ENCODE results near the gene DNPEP.

Gene DNPEP

DNA sequence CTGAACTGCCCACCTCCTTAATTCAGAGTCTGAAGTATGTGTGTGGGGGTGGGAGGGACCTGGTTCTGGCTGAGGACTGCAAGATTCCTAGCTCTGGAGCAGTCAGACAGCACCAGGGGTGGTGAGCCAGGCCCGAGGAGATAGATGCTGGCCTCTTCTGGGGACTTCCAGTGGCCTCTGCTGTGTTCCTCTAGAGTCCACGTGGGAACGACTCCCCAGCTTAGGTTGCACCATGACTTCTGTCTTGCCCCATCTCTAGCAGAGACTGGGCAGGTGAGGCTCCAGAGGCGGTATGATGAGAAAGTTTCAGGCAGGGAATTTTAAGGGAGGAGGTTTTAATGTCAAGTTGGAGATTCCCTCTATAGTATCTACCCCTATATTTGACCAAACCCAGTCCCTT lies 33.1 kb downstream of the DNPEP start:
- H3K9ac ChIP-seq (ENCODE audit: low read length) = no peak overlapping the region
- H2AK5ac ChIP-seq (ENCODE audit: low read length) = no peak overlapping the region
- peaks cover 17% of the 10 kb centered on the region for H3K27me3 ChIP-seq (ENCODE audit: insufficient read depth, low read length)
- no peaks in the 10 kb centered on the region for H3K9me3 ChIP-seq (ENCODE audit: insufficient read depth, low read depth, low read length)
- H3K4me2 ChIP-seq (ENCODE audit: low read length) = no peak overlapping the region
- no peak for DNase-seq
- peaks cover 0 to 9% of the 10 kb centered on the region in 2 experiments for H3K4me1 ChIP-seq (ENCODE audit: control insufficient read depth in 1 of 2, insufficient read depth in 2 of 2, low read length in 2 of 2)
- no peak overlapping the region for H3K18ac ChIP-seq (ENCODE audit: low read length)
- H4K91ac ChIP-seq (ENCODE audit: low read depth, low read length) = no peak overlapping the region
- no CpG with 5 or more reads among the region's 4 CpGs for WGBS (ENCODE audit: extremely low coverage, insufficient coverage, insufficient read length)
- H2BK120ac ChIP-seq (ENCODE audit: insufficient read depth, low read length, poor library complexity) = no peak overlapping the region
- H3K23ac ChIP-seq (ENCODE audit: low read length) = no peak overlapping the region
- H3K4me3 ChIP-seq (ENCODE audit: low read depth, low read length) = no peak overlapping the region
- no peak overlapping the region for H4K8ac ChIP-seq (ENCODE audit: low read depth, low read length)
- no peak overlapping the region for H3K14ac ChIP-seq (ENCODE audit: low read length)
- H3K27ac ChIP-seq (ENCODE audit: low read depth, low read length) = no peak overlapping the region
- no peak overlapping the region for H2AFZ ChIP-seq (ENCODE audit: insufficient read depth, low read length, poor library complexity)
- no peaks in the 10 kb centered on the region for H3K79me2 ChIP-seq (ENCODE audit: control insufficient read depth, insufficient read depth, low read length, poor library complexity)
- H4K12ac ChIP-seq (ENCODE audit: low read depth, low read length) = no peak overlapping the region
- no peaks in the 10 kb centered on the region for H3K79me1 ChIP-seq (ENCODE audit: low read length)
- no peaks in the 10 kb centered on the region for H3K36me3 ChIP-seq (ENCODE audit: control insufficient read depth in 1 of 2, insufficient read depth in 2 of 2, low read length in 2 of 2)
- H3K4ac ChIP-seq (ENCODE audit: low read depth, low read length) = no peak overlapping the region
- H2BK12ac ChIP-seq (ENCODE audit: low read length) = no peak overlapping the region
- H2BK5ac ChIP-seq (ENCODE audit: low read depth, low read length, poor library complexity) = no peak overlapping the region

DNA sequence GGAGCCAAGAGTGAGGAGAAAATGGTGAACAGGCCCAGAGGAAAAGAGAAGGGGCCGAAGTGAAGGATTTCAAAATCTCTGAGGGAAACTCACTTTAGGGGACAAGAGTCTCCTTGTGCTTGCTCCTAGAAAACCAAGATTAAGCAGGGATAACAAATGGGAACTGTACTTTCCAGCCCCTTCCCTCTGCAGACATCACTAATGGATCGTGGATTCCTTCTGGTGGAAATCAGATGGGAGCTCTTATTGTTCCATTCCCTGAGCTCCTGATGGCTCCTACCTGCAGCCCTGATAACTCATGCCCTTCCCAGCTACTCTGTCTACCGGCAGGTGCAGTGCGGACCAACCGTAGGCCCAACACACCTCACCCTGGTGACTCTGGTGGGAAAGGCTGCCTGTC lies 34.6 kb downstream of the DNPEP start:
- Histone ChIP-seq H3K18ac (ENCODE audit: low read length) (no peak overlapping the region), H4K12ac (ENCODE audit: low read depth, low read length) (no peak overlapping the region), H2AFZ (ENCODE audit: insufficient read depth, low read length, poor library complexity) (no peak overlapping the region), H3K4me2 (ENCODE audit: low read length) (no peak overlapping the region), H3K27me3 (ENCODE audit: insufficient read depth, low read length) (peaks cover 3% of the 10 kb centered on the region), H3K4me1 (ENCODE audit: control insufficient read depth in 1 of 2, insufficient read depth in 2 of 2, low read length in 2 of 2) (peaks cover 0 to 6% of the 10 kb centered on the region in 2 experiments), H4K91ac (ENCODE audit: low read depth, low read length) (no peak overlapping the region), H3K14ac (ENCODE audit: low read length) (no peak overlapping the region), H3K4ac (ENCODE audit: low read depth, low read length) (no peak overlapping the region), H3K9me3 (ENCODE audit: insufficient read depth, low read depth, low read length) (no peaks in the 10 kb centered on the region), H3K36me3 (ENCODE audit: control insufficient read depth in 1 of 2, insufficient read depth in 2 of 2, low read length in 2 of 2) (no peaks in the 10 kb centered on the region), H3K23ac (ENCODE audit: low read length) (no peak overlapping the region), H2BK120ac (ENCODE audit: insufficient read depth, low read length, poor library complexity) (no peak overlapping the region), H3K79me2 (ENCODE audit: control insufficient read depth, insufficient read depth, low read length, poor library complexity) (no peaks in the 10 kb centered on the region), H3K79me1 (ENCODE audit: low read length) (no peaks in the 10 kb centered on the region), H3K4me3 (ENCODE audit: low read depth, low read length) (no peak overlapping the region), H2BK12ac (ENCODE audit: low read length) (no peak overlapping the region), H2BK5ac (ENCODE audit: low read depth, low read length, poor library complexity) (no peak overlapping the region), H2AK5ac (ENCODE audit: low read length) (no peak overlapping the region), H4K8ac (ENCODE audit: low read depth, low read length) (no peak overlapping the region), H3K9ac (ENCODE audit: low read length) (no peak overlapping the region), H3K27ac (ENCODE audit: low read depth, low read length) (no peak overlapping the region)
- WGBS (ENCODE audit: extremely low coverage, insufficient coverage, insufficient read length) = no CpG with 5 or more reads among the region's 5 CpGs
- DNase-seq = no peak

DNA sequence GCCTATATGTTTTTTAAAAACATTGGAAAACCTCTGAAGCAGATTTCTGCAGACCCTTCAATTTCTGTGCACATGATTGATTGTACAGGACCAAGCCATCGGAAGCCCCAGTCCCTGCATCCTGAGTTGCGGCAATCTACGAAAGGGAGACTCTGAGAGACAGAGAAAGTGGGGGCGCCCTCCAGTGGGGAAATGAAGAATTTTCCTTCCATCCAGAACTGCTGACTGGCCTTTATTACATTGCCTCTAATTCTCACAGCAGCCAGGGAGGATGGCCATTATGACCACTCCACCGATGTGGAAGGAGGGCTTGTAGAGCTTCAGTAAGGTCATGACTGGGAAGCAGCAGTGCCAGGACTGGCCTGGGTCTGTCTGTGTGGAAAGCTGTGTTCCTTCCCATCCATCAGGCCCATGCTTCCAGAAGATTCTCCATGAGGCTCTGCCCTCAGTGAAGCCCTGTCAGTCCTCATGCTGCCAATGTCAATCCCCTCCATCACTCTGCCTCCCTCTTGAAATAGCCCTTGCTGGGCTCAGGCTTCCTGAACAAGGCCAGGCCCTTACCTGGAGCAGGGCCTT lies 35.2 kb downstream of the DNPEP start:
- H2AK5ac ChIP-seq (ENCODE audit: low read length) = peak overlapping the region; percentile 35
- H2BK120ac ChIP-seq (ENCODE audit: insufficient read depth, low read length, poor library complexity) = no peak overlapping the region
- peaks cover 0 to 5% of the 10 kb centered on the region in 2 experiments for H3K4me1 ChIP-seq (ENCODE audit: control insufficient read depth in 1 of 2, insufficient read depth in 2 of 2, low read length in 2 of 2)
- no peak overlapping the region for H3K4me2 ChIP-seq (ENCODE audit: low read length)
- H3K79me2 ChIP-seq (ENCODE audit: control insufficient read depth, insufficient read depth, low read length, poor library complexity) = no peaks in the 10 kb centered on the region
- no peak overlapping the region for H3K14ac ChIP-seq (ENCODE audit: low read length)
- no peak overlapping the region for H3K4ac ChIP-seq (ENCODE audit: low read depth, low read length)
- H3K18ac ChIP-seq (ENCODE audit: low read length) = no peak overlapping the region
- H3K9ac ChIP-seq (ENCODE audit: low read length) = no peak overlapping the region
- no peaks in the 10 kb centered on the region for H3K36me3 ChIP-seq (ENCODE audit: control insufficient read depth in 1 of 2, insufficient read depth in 2 of 2, low read length in 2 of 2)
- H4K8ac ChIP-seq (ENCODE audit: low read depth, low read length) = no peak overlapping the region
- no peak overlapping the region for H4K12ac ChIP-seq (ENCODE audit: low read depth, low read length)
- H2AFZ ChIP-seq (ENCODE audit: insufficient read depth, low read length, poor library complexity) = no peak overlapping the region
- no peak overlapping the region for H3K27ac ChIP-seq (ENCODE audit: low read depth, low read length)
- H2BK12ac ChIP-seq (ENCODE audit: low read length) = no peak overlapping the region
- H4K91ac ChIP-seq (ENCODE audit: low read depth, low read length) = no peak overlapping the region
- H3K27me3 ChIP-seq (ENCODE audit: insufficient read depth, low read length) = no peaks in the 10 kb centered on the region
- H3K4me3 ChIP-seq (ENCODE audit: low read depth, low read length) = no peak overlapping the region
- WGBS (ENCODE audit: extremely low coverage, insufficient coverage, insufficient read length) = no CpG with 5 or more reads among the region's 5 CpGs
- H3K79me1 ChIP-seq (ENCODE audit: low read length) = no peaks in the 10 kb centered on the region
- no peak overlapping the region for H2BK5ac ChIP-seq (ENCODE audit: low read depth, low read length, poor library complexity)
- no peak overlapping the region for H3K23ac ChIP-seq (ENCODE audit: low read length)
- DNase-seq = peak; percentile 55 to 77
- no peaks in the 10 kb centered on the region for H3K9me3 ChIP-seq (ENCODE audit: insufficient read depth, low read depth, low read length)

DNA sequence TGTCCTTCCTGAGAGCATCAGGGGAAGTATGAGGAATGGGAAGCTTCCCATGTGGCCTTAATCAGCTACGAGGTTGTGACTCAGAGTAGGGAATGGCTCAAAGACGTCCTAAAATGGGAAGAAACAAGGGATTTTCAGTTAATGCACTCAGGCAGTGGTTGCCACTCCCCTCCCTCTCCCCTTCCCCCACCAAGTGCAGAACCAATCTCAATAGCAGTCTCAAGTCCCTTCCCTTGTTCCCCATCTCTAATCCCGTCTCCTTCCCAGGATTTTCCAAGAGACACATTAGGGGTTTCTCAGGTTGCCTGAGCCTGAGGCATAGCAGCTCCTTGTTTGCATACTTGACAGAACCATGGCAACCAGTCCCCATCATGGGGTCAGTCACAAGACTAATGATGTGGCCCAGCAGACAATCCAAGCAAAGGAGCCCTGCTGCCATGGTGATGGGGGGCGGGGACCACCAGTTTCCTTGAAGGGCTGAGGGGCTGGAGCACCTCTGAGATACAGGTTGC lies 36.9 kb downstream of the DNPEP start:
- H3K27me3 ChIP-seq (ENCODE audit: insufficient read depth, low read length) = no peaks in the 10 kb centered on the region
- no peak overlapping the region for H4K91ac ChIP-seq (ENCODE audit: low read depth, low read length)
- no peak overlapping the region for H3K4me2 ChIP-seq (ENCODE audit: low read length)
- no peak overlapping the region for H2AFZ ChIP-seq (ENCODE audit: insufficient read depth, low read length, poor library complexity)
- H3K18ac ChIP-seq (ENCODE audit: low read length) = no peak overlapping the region
- DNase-seq = no peak
- H2BK120ac ChIP-seq (ENCODE audit: insufficient read depth, low read length, poor library complexity) = no peak overlapping the region
- no peak overlapping the region for H3K27ac ChIP-seq (ENCODE audit: low read depth, low read length)
- no peak overlapping the region for H2BK5ac ChIP-seq (ENCODE audit: low read depth, low read length, poor library complexity)
- no peak overlapping the region for H3K9ac ChIP-seq (ENCODE audit: low read length)
- no peak overlapping the region for H3K23ac ChIP-seq (ENCODE audit: low read length)
- H4K12ac ChIP-seq (ENCODE audit: low read depth, low read length) = no peak overlapping the region
- WGBS (ENCODE audit: extremely low coverage, insufficient coverage, insufficient read length) = no CpG with 5 or more reads among the region's 4 CpGs
- no peaks in the 10 kb centered on the region for H3K79me1 ChIP-seq (ENCODE audit: low read length)
- H3K9me3 ChIP-seq (ENCODE audit: insufficient read depth, low read depth, low read length) = no peaks in the 10 kb centered on the region
- H3K4me1 ChIP-seq (ENCODE audit: control insufficient read depth in 1 of 2, insufficient read depth in 2 of 2, low read length in 2 of 2) = peaks cover 0 to 5% of the 10 kb centered on the region in 2 experiments
- H2AK5ac ChIP-seq (ENCODE audit: low read length) = no peak overlapping the region
- H3K79me2 ChIP-seq (ENCODE audit: control insufficient read depth, insufficient read depth, low read length, poor library complexity) = no peaks in the 10 kb centered on the region
- no peak overlapping the region for H3K4ac ChIP-seq (ENCODE audit: low read depth, low read length)
- no peak overlapping the region for H4K8ac ChIP-seq (ENCODE audit: low read depth, low read length)
- no peak overlapping the region for H3K4me3 ChIP-seq (ENCODE audit: low read depth, low read length)
- H2BK12ac ChIP-seq (ENCODE audit: low read length) = no peak overlapping the region
- no peaks in the 10 kb centered on the region for H3K36me3 ChIP-seq (ENCODE audit: control insufficient read depth in 1 of 2, insufficient read depth in 2 of 2, low read length in 2 of 2)
- no peak overlapping the region for H3K14ac ChIP-seq (ENCODE audit: low read length)

Measured in trophoblast cell (in vitro differentiated cells and primary cell).